NB4 (cell line): ENCODE data around the gene ABCC11.

Source experiments
- MAX ChIP-seq: IDR thresholded peaks from 2 replicates; pipeline ENCODE4 v1.6.1; 2011; ENCODE audit warnings: low read depth, low read length
- MYC ChIP-seq: IDR thresholded peaks from 2 replicates; pipeline ENCODE4 v1.6.1; 2011; ENCODE audit warnings: low read depth, low read length
- POLR2A ChIP-seq: IDR thresholded peaks from 2 replicates; pipeline ENCODE4 v1.6.1; 2011; ENCODE audit warnings: mild to moderate bottlenecking; ENCODE audit not compliant: insufficient read length; ENCODE audit errors: extremely low read depth
- TF ChIP-seq, protein P1 (sequence below): IDR thresholded peaks from one replicate; pipeline ENCODE4 v1.5.1; 2012; ENCODE audit warnings: low read depth, low read length

DNA sequence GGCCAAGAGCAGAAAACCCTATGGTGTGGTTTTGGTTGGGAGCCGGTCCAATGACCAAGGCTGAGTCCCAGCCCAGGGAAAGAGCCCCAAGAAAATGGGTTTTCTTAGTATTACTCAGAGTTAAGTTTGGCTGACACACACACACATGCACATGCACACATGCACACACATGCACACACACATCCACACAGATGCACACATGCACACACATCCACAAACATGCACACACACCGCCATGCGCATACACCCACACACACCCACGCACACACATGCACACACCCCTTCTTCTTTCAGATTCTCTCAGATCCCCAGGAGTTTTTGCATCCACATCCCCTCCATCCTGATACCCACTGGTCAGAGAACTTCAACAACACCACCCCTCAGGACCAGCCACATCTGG, 100.6 kb downstream of the ABCC11 start:
- TF ChIP-seq, protein P1, sequence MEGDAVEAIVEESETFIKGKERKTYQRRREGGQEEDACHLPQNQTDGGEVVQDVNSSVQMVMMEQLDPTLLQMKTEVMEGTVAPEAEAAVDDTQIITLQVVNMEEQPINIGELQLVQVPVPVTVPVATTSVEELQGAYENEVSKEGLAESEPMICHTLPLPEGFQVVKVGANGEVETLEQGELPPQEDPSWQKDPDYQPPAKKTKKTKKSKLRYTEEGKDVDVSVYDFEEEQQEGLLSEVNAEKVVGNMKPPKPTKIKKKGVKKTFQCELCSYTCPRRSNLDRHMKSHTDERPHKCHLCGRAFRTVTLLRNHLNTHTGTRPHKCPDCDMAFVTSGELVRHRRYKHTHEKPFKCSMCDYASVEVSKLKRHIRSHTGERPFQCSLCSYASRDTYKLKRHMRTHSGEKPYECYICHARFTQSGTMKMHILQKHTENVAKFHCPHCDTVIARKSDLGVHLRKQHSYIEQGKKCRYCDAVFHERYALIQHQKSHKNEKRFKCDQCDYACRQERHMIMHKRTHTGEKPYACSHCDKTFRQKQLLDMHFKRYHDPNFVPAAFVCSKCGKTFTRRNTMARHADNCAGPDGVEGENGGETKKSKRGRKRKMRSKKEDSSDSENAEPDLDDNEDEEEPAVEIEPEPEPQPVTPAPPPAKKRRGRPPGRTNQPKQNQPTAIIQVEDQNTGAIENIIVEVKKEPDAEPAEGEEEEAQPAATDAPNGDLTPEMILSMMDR: no peak
- no peak for TF ChIP-seq POLR2A
- TF ChIP-seq MAX: no peak
- TF ChIP-seq MYC: no peak
